SHP77 (cell line): ENCODE results near the gene CRY2.

ENCODE experiments used
- DNase-seq, 2 experiments: peaks; one replicate each; lab custom pipeline; 2025; lab: John Stamatoyannopoulos, UW

CRY2 gene

GRCh38 chr11:45879803-45880686 lies 32.8 kb downstream of the CRY2 start:
- DNase-seq, result peak; percentile 34 to 59

- DNase-seq, result peak; percentile 15 to 48
Measured at GRCh38 chr11:45880772-45881570, 33.7 kb downstream of the CRY2 start.

GRCh38 chr11:45881708-45882368 lies 34.6 kb downstream of the CRY2 start:
- DNase-seq, result peak in 1 of 2 experiments; percentile 24

- no peak for DNase-seq
Measured at GRCh38 chr11:45884596-45885185, 37.4 kb downstream of the CRY2 start.

GRCh38 chr11:45885274-45885920 lies 38.1 kb downstream of the CRY2 start, which contains the start of gene MAPK8IP1:
TSS of gene MAPK8IP1 (plus strand) at chr11:45885651. CDS start at chr11:45885821, 170 bp downstream.
- DNase-seq, result peak; percentile 54 to 78

GRCh38 chr11:45885921-45886721 lies 38.8 kb downstream of the CRY2 start:
- peak; percentile 11 to 24 for DNase-seq

GRCh38 chr11:45886816-45887520 lies 39.7 kb downstream of the CRY2 start:
- no peak for DNase-seq

- DNase-seq, result no peak
Measured at GRCh38 chr11:45887587-45887986, 40.3 kb downstream of the CRY2 start.

GRCh38 chr11:45889555-45889954 lies 42.3 kb downstream of the CRY2 start:
- no peak for DNase-seq

GRCh38 chr11:45889966-45890365 lies 42.7 kb downstream of the CRY2 start:
- DNase-seq, result no peak

GRCh38 chr11:45890886-45891550 lies 43.7 kb downstream of the CRY2 start:
- DNase-seq, result no peak

- DNase-seq, result peak in 1 of 2 experiments; percentile 38
Measured at GRCh38 chr11:45892856-45893255, 45.6 kb downstream of the CRY2 start.

GRCh38 chr11:45894555-45895247 lies 47.4 kb downstream of the CRY2 start:
- peak; percentile 60 to 73 for DNase-seq

GRCh38 chr11:45895553-45896259 lies 48.4 kb downstream of the CRY2 start:
- DNase-seq, result no peak

GRCh38 chr11:45896422-45896984 lies 49.2 kb downstream of the CRY2 start:
- DNase-seq, result peak; percentile 90 to 95

GRCh38 chr11:45897556-45897955 lies 50.3 kb downstream of the CRY2 start:
- peak; percentile 19 to 29 for DNase-seq

GRCh38 chr11:45899086-45899447 lies 51.8 kb downstream of the CRY2 start:
- no peak for DNase-seq
